IPS DF 4.7 (cell line): ENCODE data around the gene WDR88.
"Not testable (repeated sequence)": the region's sequence is repeated elsewhere in the genome, so short reads cannot be mapped to it uniquely, and the experiment has no call there.

Experiments
- DNase-seq: peaks from one replicate; pipeline ENCODE4 v3.0.0-alpha.2; 2013; ENCODE audit warnings: low spot score; ENCODE audit errors: extremely low read depth

WDR88 gene

DNA sequence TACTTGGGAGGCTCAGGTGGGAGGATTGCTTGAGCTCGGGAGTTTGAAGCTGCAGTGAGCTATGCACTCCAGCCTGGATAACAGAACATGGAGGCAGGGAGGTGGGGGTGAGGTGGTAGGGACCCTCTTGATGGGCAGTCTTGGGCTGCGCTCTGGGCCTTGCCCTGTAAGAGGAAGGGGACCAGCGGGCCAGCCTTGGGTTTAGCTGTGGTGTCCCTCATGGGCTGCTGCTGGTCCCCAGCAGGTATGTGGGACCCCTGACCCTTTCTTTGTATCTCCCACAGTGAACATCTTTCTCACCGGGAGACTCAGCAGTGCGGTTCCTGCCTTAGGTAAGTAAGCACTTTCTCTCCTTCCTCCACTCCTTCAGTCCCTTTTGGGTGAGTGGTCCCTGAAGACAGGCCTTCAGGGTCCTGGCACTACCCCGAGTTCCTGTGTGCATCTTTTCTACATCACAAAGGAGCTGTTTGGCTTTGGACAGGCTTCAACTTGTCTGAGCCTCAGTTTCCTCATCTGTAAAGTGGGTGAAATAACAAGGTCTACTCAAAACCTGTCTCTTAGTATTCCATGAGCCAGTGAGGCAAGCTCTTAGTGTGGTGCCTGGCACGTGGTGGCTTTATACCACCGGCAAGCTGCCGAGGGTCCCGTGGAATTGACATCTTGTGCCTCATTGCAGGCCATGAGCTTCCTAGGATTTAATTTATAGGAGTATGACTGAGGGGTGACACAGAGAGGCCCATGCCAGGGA is 64.7 kb downstream of the WDR88 start:
- no peak for DNase-seq

DNA sequence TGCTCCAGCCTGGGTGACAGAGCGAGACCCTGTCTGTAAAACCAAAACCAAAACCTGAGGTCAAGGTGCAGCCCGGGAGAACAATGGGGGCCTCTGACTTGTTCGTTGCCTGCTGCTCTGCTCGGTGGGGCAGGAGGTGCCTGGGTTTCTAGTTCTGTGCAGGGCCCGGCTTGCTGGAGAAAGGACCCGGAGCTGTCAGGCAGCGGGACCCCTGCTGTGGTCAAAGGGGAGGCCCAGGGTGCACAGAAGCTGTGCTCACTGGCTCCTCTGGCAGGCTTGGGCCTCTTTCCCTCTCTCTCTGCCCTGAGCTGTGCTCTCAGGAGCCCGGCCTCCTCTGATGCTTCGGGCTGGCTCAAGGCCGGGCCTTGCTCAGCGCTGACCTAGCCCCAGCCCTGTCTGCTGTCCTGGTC is 65.7 kb downstream of the WDR88 start:
- DNase-seq: no peak

DNA sequence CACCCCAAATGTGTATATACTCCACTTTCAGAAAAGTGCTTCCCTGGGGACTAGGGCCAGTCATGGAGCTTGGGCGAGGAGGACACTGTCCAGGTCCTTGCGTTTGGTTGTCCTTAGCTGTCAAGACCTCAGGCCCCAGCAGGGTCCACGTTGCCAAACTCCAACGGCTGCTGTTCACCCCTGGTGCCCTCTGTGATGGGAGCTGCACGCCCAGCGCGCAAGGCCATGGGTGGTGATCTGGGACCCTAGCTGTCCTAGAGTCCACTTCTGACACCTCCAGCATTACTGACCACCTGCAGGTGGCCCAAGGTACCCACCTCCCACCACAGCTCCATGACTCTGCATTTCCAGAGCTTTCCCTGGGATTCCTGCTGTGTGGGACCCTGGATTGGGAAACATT is 66.3 kb downstream of the WDR88 start:
- no peak for DNase-seq

DNA sequence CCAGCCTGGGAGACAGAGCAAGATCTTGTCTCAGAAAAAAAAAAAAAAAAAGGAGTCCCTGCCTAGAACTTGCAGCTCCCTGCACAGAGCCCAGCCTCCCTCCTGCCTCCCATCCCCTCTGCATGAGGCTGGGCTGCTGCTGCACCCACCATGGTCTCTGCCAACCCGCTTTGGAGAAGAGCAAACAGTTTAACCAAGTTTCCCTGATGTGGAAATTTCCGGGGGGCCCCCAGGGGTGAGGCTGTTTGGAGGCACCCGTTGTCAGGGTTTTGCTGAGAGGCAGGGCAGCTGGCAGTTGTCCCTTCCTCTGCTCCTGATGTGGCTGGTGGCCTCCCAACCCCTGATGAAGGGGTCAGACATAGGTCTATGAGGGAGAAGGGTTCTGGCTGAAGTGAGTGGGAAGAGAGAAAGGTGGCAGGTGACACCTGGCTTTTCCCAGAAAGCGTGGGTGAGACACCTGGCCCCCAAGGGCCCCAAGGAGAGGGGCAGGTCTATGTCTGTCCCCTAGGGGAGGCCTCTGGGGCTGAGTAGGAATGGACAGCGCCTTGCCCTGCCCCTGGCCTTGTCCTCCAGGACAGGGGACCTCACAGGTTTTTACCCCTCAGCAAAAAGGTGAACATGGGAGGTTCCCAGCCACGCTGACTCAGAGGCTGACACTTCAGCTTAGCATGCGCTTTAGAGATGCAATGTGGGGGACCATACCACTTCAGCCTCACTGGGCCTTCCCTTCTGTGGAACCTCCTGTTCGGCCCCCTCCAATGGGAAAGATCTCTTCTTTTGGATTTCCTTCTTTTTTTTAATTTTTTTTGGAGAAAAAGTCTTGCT is 67.7 kb downstream of the WDR88 start:
- DNase-seq: no peak

DNA sequence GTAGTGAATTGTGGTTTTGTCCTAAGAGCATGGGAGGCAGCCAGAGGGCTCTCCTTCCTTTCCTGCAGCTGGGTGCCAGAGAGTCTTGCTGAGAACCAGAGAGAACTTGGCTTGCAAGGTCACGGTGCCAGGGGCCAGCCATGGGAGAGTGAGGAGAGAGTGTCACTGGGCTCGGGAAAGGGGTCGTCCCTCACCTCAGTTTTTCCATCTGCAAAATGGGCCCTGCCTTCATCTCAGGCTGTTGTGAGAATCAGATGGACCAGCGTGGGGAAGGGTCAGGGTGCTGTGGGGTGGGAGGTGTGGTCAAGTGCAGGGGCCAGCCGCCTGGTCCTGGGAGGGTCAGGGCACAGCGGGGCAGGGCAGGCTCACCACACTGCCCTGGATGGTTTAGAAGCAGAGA is 69.6 kb downstream of the WDR88 start:
- no peak for DNase-seq

DNA sequence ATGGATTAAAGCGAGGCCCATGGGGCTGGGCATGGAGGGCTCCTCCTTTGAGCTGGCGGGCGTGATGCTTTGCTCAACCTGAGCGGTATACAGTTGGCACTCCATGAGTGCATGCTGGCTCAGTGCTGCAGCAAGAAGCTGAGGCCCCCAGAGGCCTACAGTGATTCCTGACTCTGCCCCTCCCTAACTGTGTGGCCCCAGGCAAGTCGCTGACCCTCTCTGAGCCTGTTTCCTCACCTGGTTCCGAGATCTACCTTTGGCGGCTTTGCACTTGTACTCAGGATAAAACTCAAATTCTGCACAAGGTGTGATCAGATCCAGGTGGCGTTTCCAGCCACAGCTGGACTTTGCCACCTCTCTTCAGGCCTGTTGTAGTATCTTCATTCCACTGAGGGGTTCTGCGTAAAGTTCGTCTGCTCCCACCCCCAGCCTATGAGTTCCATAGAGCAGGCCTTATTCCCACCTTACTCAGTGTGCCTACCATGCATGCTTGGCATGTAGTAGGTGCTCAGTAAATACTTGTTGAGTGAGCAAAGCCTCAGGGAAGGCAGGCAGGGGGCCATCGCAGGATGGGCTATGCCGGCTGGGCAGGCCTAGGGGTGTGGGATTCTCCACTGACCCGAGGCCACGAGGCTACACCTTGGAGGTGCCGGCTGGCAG is 70.1 kb downstream of the WDR88 start:
- no peak for DNase-seq

DNA sequence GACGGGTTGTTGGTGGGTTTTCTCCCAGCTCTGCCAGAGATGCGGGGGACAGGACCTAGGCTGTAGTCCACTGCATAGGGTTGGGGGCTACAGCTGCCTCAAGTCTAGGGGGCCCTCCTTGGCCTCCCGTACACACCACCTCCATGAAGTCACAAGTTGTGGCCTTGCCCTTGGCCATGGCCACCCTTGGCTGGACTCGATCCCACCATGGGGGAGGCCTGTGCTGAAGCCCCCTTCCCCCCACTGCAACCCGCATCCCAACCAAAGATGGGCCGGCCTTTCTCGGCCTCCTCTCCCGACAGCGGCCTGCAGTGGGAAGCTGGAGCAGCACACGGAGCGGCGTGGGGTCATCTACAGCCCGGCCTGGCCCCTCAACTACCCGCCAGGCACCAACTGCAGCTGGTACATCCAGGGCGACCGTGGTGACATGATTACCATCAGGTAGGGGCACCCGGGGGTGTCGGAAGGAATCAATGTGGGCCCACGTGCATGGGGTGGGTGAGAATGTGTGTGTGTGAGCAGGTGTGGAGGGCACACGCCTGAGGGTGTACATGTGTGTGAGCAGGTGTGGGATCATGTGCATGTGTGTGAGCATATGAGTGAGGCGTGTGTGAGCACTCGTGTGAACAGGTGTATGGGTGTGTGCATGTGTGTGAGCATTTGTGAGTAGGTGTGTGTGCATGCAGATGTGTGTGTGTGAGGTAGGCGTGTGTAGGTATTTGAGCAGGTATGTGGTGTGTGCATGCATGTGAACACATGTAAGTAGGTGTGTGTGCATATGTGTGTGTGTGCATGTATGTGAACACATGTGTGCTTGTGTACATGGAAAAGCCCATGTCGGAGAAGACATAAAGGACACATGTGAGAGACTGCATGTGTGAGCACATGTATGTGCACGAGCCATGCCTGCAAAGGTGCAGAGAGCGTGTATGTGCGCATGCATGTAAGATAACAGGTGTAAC is 70.9 kb downstream of the WDR88 start:
- DNase-seq: no peak

DNA sequence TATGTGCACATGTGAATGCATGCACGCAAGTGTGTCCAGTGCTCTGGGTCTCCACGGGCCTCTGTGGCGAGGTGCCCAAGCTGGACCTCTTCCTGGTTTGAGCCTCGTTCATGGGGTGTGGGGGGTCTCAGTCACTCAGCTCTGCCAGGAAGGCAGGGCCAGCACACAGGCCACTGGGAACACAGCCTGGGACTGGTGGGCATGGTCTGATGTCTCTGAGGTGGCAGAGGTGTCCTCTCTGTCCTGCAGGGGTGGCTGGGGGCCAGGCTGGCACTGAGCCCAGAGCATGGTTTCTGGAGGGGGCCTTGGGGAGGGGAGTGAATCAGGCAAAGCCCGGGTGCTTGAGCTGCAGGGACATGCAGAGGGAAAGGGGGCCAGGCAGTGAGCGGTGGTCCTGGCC is 71.6 kb downstream of the WDR88 start:
- no peak for DNase-seq

DNA sequence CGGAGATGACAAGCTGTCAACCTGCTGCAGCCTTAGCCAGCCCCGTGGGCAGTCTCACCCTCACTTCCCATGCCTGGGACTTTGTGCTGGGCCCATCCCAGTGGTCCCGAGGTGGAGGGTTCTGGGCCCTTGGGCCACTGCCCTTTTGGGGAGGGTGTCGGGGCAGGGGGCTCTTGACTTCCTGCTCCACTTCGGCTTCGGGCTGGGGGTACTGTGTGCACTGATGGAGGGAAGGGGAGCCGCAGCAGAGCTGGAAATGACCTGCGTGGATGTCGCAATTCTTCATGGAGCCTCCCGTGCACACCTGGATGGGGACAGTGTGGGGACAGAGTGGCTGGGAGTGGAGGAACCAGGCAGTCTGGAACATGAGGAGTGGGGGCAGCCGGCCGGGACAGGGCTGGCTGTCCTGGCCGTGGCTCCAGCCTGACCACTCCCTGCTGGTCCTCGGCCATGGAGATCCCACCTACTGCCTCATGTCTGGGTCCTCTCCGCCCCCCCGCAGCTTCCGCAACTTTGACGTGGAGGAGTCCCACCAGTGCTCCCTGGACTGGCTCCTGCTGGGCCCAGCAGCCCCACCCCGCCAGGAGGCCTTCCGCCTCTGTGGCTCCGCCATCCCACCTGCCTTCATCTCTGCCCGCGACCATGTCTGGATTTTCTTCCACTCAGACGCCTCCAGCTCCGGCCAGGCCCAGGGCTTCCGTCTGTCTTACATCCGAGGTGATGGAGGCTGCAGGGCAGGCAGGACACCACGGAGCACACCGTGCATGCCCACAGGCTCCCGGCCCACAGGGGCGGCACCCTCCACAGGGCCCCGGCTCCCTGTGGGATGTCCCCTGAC is 72.4 kb downstream of the WDR88 start:
- DNase-seq: no peak

DNA sequence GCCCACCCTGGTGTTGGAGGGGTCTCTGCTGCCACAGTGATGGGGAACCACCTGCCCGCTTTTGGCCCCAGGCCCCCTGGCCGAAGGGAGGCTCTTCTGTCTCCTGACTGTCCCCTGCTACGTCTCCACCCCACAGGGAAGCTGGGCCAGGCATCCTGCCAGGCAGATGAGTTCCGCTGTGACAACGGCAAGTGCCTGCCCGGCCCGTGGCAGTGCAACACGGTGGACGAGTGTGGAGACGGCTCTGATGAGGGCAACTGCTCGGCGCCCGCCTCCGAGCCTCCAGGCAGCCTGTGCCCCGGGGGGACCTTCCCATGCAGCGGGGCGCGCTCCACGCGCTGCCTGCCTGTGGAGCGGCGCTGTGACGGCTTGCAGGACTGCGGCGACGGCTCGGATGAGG is 73.2 kb downstream of the WDR88 start:
- no peak for DNase-seq

DNA sequence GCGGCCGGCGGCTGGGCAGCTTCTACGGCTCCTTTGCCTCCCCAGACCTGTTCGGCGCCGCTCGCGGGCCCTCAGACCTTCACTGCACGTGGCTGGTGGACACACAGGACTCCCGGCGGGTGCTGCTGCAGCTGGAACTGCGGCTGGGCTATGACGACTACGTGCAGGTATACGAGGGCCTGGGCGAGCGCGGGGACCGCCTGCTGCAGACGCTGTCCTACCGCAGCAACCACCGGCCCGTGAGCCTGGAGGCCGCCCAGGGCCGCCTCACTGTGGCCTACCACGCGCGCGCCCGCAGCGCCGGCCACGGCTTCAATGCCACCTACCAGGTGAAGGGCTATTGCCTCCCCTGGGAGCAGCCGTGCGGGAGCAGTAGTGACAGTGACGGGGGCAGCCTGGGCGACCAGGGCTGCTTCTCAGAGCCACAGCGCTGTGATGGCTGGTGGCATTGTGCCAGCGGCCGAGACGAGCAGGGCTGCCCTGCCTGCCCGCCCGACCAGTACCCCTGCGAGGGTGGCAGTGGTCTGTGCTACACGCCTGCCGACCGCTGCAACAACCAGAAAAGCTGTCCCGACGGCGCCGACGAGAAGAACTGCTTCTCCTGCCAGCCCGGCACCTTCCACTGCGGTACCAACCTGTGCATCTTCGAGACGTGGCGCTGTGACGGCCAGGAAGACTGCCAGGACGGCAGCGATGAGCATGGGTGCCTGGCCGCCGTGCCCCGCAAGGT is 73.8 kb downstream of the WDR88 start:
- DNase-seq: no peak

DNA sequence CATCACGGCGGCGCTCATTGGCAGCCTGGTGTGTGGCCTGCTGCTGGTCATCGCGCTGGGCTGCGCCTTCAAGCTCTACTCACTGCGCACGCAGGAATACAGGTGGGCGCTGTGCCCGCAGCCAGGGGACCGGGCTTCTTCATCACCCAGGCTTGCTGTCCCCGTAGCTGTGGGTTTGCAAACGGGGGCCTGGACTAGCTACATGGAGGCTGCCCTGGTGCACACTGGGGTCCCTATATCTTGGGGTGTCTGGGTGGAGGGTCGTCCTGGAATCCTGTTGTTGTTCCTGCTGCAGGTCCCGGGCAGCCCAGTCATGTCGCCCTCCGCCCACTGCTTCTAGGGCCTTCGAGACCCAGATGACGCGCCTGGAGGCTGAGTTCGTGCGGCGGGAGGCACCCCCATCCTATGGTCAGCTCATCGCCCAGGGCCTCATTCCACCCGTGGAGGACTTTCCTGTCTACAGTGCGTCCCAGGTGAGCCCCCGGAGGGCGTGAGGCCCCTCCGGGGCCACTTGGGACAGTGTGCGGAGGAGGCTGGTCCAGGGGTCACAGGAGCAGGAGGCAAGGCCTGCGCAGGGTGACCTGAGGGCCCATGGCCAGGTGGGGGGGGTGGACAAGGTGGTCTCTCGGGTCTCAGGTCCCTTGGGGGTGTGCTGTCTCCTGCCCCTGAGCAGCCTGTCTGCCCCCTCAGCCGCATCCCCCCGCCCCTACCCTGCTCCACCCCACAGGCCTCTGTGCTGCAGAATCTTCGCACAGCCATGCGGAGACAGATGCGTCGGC is 74.5 kb downstream of the WDR88 start:
- DNase-seq: no peak

DNA sequence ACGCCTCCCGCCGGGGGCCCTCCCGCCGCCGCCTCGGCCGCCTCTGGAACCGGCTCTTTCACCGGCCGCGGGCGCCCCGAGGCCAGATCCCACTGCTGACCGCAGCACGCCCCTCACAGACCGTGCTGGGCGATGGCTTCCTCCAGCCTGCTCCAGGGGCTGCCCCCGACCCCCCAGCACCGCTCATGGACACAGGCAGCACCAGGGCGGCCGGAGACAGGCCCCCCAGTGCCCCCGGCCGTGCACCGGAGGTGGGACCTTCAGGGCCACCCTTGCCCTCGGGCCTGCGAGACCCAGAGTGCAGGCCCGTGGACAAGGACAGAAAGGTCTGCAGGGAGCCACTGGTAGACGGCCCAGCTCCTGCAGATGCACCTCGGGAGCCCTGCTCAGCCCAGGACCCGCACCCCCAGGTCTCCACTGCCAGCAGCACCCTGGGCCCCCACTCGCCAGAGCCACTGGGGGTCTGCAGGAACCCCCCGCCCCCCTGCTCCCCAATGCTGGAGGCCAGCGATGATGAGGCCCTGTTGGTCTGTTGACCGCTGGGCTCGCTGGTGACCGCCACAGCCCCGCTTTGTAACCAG is 75.2 kb downstream of the WDR88 start:
- no peak for DNase-seq

DNA sequence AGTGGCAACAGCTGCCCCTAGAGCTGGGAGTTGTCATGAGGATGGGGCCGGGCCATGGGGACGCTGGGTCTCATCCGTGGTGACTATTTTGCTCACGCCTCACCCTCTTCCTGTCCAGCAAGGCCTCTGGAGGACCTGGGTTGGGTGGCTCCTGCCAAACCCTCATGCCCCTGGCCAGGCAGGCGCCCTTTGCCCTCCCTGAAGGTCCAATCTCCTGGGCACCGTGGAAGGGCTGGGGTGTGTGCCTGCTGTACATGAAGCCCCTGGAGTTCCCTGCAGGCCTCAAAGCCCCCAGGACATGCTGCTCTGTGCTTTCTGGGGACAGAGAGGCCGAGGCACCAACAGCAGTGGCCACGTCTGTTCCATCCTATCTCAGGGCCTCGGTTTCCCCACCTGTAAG is 76.0 kb downstream of the WDR88 start:
- DNase-seq: no peak

DNA sequence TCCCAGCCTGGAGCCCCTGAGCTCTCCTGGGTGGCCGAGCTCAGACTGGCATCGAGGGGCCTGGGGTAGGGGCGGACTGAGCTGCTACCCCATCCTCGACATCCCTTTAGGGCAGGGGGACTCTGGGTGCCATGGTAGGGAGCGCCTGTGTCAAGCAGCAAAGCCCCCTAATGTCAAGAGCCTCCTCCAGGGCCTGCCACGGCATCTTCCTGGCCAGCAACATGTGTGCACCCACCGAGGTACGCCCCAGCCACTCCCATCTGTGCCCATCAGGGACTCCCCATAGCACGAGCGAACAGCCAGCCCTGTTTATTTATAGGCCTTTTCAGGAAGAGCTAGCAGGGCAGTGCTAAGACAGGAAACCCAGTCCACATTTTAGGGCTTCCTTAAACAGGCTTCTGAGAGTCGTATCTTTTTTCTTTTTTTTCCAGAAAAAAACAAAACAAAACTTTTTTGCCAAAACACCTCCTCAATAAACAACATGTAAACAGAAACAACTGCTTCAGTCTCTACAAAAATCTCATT is 76.5 kb downstream of the WDR88 start:
- DNase-seq: no peak

DNA sequence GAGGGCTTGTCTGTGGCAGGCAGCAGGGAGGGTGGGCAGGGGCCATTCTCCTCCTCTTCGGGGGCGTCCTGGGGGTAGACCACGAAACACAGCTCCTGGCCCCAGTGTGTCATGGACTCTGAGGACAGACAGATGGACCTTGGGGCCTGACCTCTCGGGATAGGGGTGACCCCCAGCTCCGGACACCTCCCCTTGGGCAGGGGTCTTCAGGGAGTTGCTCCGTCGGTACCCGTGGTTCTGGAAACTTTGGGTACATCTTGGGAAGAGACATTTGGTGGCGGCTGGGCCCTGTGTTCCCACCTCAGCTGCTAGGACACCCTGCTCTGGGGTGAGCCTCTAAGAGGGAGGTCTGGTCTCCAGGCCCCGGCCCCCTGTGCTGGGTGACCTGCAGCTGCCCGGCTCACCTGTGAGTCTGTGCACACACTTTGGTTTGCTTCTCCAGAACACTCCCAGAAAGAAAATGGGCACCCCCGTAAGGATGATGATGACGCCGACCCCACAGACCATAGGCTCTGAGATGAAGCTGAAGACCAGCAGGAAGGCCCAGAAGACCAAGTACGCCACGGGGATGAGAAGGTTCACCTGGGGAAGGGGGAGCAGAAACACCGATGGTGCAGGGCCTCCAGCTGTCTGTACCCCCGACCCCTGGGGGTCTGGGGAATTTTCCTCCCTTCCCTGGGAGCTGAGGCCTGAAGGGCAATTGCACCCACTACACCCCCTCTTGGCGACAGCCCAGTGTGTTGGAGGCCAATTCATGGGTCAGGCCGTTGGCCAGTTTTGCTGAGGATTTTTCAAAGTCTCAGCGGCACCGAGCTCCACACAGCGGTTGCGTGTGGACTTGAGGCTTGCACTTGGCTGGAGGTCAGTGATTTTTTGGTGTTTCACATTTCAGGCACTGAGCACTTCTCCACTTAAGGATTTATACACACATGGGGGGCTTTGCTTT is 77.3 kb downstream of the WDR88 start:
- no peak for DNase-seq

DNA sequence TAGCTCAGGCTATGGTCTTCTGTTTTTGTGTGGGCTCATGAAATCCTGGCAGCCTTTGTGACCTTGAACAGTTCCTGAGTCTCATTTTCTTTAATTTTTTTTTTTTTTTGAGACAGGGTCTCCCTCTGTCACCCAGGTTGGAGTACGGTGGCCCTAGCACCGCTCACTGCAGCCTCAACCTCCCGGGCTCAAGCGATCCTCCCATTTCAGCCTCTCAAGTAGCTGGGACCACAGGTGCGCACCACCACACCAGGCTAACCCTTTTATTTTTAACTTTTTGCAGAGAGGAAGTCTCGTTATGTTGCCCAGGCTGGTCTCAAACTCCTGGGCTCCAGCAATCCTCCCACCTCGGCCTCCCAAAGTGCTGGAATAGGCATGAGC is 77.9 kb downstream of the WDR88 start:
- not testable (repeated sequence) for DNase-seq
